GM12878 (cell line): Measurements from ENCODE around the gene SIVA1. TPM values are rescaled to one million over a fixed set of nuclear protein-coding genes. Genes with fewer than 3 reads are reported as not detected.

Source experiments
- ATAC-seq: fragments of 200-7000 bp; cut with Tn5 transposase; 3 replicates; pipeline ENCODE4 v1.9.1; 2020; ENCODE audit warnings: mild to moderate bottlenecking, moderate library complexity
- BruUV-seq: library from RNA; stranded (reverse); fragments of 400-500 nt; replicated peaks from 2 replicates; lab custom pipeline; 2021; lab: Mats Ljungman, UMichigan
- CTCF ChIA-PET: fragments of 300-600 bp; sonication (Branson Sonifier 250); formaldehyde crosslinking; extraction: SDS; loops from one replicate; lab custom pipeline; 2021; ENCODE audit warnings: inconsistent platforms; lab: Yijun Ruan, JAX
- POLR2A ChIA-PET: fragments of 350-600 bp; formaldehyde crosslinking; extraction: SDS; loops from one replicate; lab custom pipeline; 2021; ENCODE audit warnings: inconsistent platforms; lab: Charles Lee
- RAD21 ChIA-PET: fragments of 300-600 bp; sonication (Branson Sonifier 250); formaldehyde crosslinking; loops from one replicate; lab custom pipeline; 2023; ENCODE audit warnings: antibody characterized with exemption; ENCODE audit not compliant: unreplicated experiment; lab: Charles Lee
- SMC1A ChIA-PET: fragments of 300-600 bp; sonication (Branson Sonifier 250); formaldehyde crosslinking; loops from one replicate; lab custom pipeline; 2023; ENCODE audit not compliant: unreplicated experiment, uncharacterized antibody; lab: Charles Lee
- DNase-seq: peaks from one replicate; pipeline ENCODE4 v3.0.0-alpha.2; 2011; ENCODE audit warnings: low read depth, low spot score
- FAIRE-seq: peaks from 3 replicates; lab custom pipeline; 2011; peaks lifted over from hg19 to GRCh38; lab: Jason Lieb, UNC
- H2AFZ ChIP-seq: 2 replicates; pipeline ENCODE4 v1.6.0; 2011; ENCODE audit warnings: low read depth, low read length, control low read depth; ENCODE audit not compliant: control insufficient read depth
- H3K27ac ChIP-seq: 2 replicates; pipeline ENCODE4 v1.5.1; 2011; ENCODE audit warnings: control low read depth; ENCODE audit not compliant: control insufficient read depth, insufficient read depth
- H3K27me3 ChIP-seq, 2 experiments: replicated peaks in 1 of 2; 2 replicates each; pipeline versions ENCODE4 v1.6.0 to v1.6.1; 2011; ENCODE audit warnings: low read length in 1 of 2; ENCODE audit not compliant: control insufficient read depth in 2 of 2, insufficient read depth in 2 of 2
- H3K36me3 ChIP-seq, 2 experiments: 2 replicates each; pipeline ENCODE4 v1.5.1; 2011; ENCODE audit warnings: low read length in 1 of 2; ENCODE audit not compliant: control insufficient read depth in 2 of 2, insufficient read depth in 2 of 2
- H3K4me1 ChIP-seq: 2 replicates; pipeline ENCODE4 v1.6.1; 2011; ENCODE audit warnings: mild to moderate bottlenecking, low read length, moderate library complexity, mixed read lengths; ENCODE audit not compliant: control insufficient read depth, insufficient read depth
- H3K4me2 ChIP-seq: 2 replicates; pipeline ENCODE4 v1.6.0; 2011; ENCODE audit warnings: control low read depth; ENCODE audit not compliant: control insufficient read depth, insufficient read depth
- H3K4me3 ChIP-seq: fragments of 200-600 bp; sonication (generic); 2 replicates; pipeline ENCODE4 v1.5.1; 2016
- H3K79me2 ChIP-seq: 2 replicates; pipeline ENCODE4 v1.6.0; 2011; ENCODE audit warnings: low read length; ENCODE audit not compliant: control insufficient read depth, insufficient read depth
- H3K9ac ChIP-seq: 2 replicates; pipeline ENCODE4 v1.8.0; 2011; ENCODE audit warnings: low read length, control low read depth, mixed read lengths; ENCODE audit not compliant: control insufficient read depth, insufficient read depth
- H3K9me3 ChIP-seq: replicated peaks from 3 replicates; pipeline ENCODE4 v1.5.1; 2011; ENCODE audit warnings: mild to moderate bottlenecking, low read length; ENCODE audit not compliant: control insufficient read depth, insufficient read depth
- H4K20me1 ChIP-seq: 2 replicates; pipeline ENCODE4 v1.6.0; 2011; ENCODE audit not compliant: control insufficient read depth, insufficient read depth
- MLLT1 ChIP-seq: fragments of 450-650 bp; IDR thresholded peaks from 2 replicates; pipeline ENCODE4 v1.6.1; 2016; ENCODE audit warnings: mild to moderate bottlenecking
- NFYB ChIP-seq: IDR thresholded peaks from 2 replicates; pipeline ENCODE4 v1.6.1; 2011; ENCODE audit warnings: low read depth, mild to moderate bottlenecking, low read length, improper control_type of control experiment, moderate library complexity; ENCODE audit not compliant: insufficient read depth
- WGBS: methylation state at CpG from one replicate; pipeline ENCODE4 v1.1.6; 2016; ENCODE audit warnings: low lambda C conversion rate; ENCODE audit not compliant: insufficient replicate concordance, insufficient coverage; ENCODE audit errors: missing lambda C conversion rate; 5-methylcytosine and 5-hydroxymethylcytosine counted together
- in situ Hi-C: fragments of 300-500 bp; cut with MboI; formaldehyde crosslinking; loops from 9 replicates; pipeline ENCODE4 v1.14.3; 2018; ENCODE audit warnings: mixed read lengths
- intact Hi-C: fragments of 100-400 bp; cut with micrococcal nuclease; formaldehyde crosslinking; loops from one replicate; pipeline ENCODE4 v1.14.2; 2022; ENCODE audit not compliant: unreplicated experiment
- polyA plus RNA-seq, 11 experiments: library from polyadenylated mRNA; depleted of rRNA in 4 of 11; unstranded in 6 of 11; stranded (reverse) in 5 of 11; fragments of >200 nt; fragmentation: Nextera tagmentation in 4 of 11; fragmentation: Illumina TruSeq in 1 of 11; extraction: Ambion mirVana in 4 of 11; extraction: Trizol in 1 of 11; gene quantifications; 1 replicate in 1 of 11; 2 replicates in 10 of 11; pipeline versions ENCODE4 v1.2.1 to v1.2.3, GENCODE V29; 2011 to 2016; ENCODE audit warnings: inconsistent platforms in 2 of 11, missing spikeins in 2 of 11, low read depth in 1 of 11
- total RNA-seq, 4 experiments: library from RNA; depleted of rRNA in 3 of 4; stranded (reverse); fragments of >200 nt in 3 of 4; fragmentation: Illumina TruSeq in 1 of 4; extraction: Trizol in 1 of 4; gene quantifications; 2 replicates each; pipeline versions ENCODE4 v1.2.1 to v1.2.3, GENCODE V29; 2013 to 2021
- TF ChIP-seq, protein P1 (sequence below): fragments of 450-650 bp; conservative IDR thresholded peaks from 2 replicates; pipeline ENCODE4 v1.6.1; 2017; ENCODE audit warnings: mild to moderate bottlenecking, moderate library complexity
- TF ChIP-seq, protein P2 (sequence below): IDR thresholded peaks from 2 replicates; pipeline ENCODE4 v1.6.1; 2012; ENCODE audit warnings: low read depth, low read length, improper control_type of control experiment

Gene SIVA1
- total and polyA plus RNA-seq, 10 of the 15 experiments (the other 5 are each of a cell fraction or from before 2014, with no cell fraction given), result 4.6 to 282 (median 106) TPM

GRCh38 chr14:104752423-104752734 lies 568 bp upstream of the SIVA1 start:
- Histone ChIP-seq H3K36me3 (peaks cover 2 to 8% of the 10 kb centered on the region in 2 experiments; a peak in 3 of 4 replicates), H3K9me3 (no peaks in the 10 kb centered on the region; the same call in 2 of the 3 replicates), H3K27ac (peak overlapping the region; percentile 82), H3K4me3 (peak overlapping the region; percentile 90), H3K27me3 (no peaks in the 10 kb centered on the region), H3K9ac (peak overlapping the region; percentile 80), H3K79me2 (peaks cover 31% of the 10 kb centered on the region), H4K20me1 (no peaks in the 10 kb centered on the region), H3K4me2 (peak overlapping the region; percentile 91), H3K4me1 (peaks cover 17% of the 10 kb centered on the region), H2AFZ (peak overlapping the region; percentile 97)
- TF ChIP-seq MLLT1 (0 out of 2 replicates have a peak, but pooled peaks have one; percentile 32), NFYB (peak; percentile 66; the same call in 1 of the 2 replicates)
- TF ChIP-seq, protein P1, sequence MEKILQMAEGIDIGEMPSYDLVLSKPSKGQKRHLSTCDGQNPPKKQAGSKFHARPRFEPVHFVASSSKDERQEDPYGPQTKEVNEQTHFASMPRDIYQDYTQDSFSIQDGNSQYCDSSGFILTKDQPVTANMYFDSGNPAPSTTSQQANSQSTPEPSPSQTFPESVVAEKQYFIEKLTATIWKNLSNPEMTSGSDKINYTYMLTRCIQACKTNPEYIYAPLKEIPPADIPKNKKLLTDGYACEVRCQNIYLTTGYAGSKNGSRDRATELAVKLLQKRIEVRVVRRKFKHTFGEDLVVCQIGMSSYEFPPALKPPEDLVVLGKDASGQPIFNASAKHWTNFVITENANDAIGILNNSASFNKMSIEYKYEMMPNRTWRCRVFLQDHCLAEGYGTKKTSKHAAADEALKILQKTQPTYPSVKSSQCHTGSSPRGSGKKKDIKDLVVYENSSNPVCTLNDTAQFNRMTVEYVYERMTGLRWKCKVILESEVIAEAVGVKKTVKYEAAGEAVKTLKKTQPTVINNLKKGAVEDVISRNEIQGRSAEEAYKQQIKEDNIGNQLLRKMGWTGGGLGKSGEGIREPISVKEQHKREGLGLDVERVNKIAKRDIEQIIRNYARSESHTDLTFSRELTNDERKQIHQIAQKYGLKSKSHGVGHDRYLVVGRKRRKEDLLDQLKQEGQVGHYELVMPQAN, result peak; percentile 43; the same call in 1 of the 2 replicates
- TF ChIP-seq, protein P2, sequence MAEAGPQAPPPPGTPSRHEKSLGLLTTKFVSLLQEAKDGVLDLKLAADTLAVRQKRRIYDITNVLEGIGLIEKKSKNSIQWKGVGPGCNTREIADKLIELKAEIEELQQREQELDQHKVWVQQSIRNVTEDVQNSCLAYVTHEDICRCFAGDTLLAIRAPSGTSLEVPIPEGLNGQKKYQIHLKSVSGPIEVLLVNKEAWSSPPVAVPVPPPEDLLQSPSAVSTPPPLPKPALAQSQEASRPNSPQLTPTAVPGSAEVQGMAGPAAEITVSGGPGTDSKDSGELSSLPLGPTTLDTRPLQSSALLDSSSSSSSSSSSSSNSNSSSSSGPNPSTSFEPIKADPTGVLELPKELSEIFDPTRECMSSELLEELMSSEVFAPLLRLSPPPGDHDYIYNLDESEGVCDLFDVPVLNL, result no peak
- DNase-seq (no peak), ATAC-seq (peak; percentile 93), FAIRE-seq (peak; percentile 99)
- SMC1A ChIA-PET, result interaction anchor here (0.9 to 1.4 kb wide), 3 partner anchors 14 to 28 kb away, joined by 3 to 5 read pairs (median 4); partner anchors contain the start of gene ADSS1
- CTCF ChIA-PET, result interaction anchor here (0.9 to 2.4 kb wide), 9 partner anchors 14 to 675 kb away, joined by 3 to 13 read pairs (median 4); no protein-coding TSS in a partner anchor
- intact Hi-C loops, result no loop called here
- no TSS peak for BruUV-seq
- WGBS, result 0% methylated on average over 21 of the region's 21 CpGs
- RAD21 ChIA-PET, result interaction anchor here (0.5 to 1.8 kb wide), 8 partner anchors 10 to 94 kb away, joined by 3 to 8 read pairs (median 3); no protein-coding TSS in a partner anchor
- POLR2A ChIA-PET, result interaction anchor here (0.9 to 1.4 kb wide), 6 partner anchors 13 to 313 kb away, joined by 3 to 7 read pairs (median 5); partner anchors contain the start of genes CDCA4 and GPR132
- in situ Hi-C loops, result no loop called here
